Breast epithelium (tissue), 4 donors: ENCODE data around the gene PDIA5. TPM values are rescaled to one million over a fixed set of nuclear protein-coding genes. Genes with fewer than 3 reads are reported as not detected.

Experiments used
- DNase-seq, 2 donors: peaks; one replicate each; pipeline ENCODE4 v3.0.0-alpha.2; 2019; ENCODE audit warnings: low spot score in 2 of 2
- H3K27ac ChIP-seq, 2 donors: fragments of 200-600 bp; sonication (generic) in 1 of 2; one replicate each; pipeline ENCODE4 v1.5.1; 2016 to 2019; ENCODE audit warnings: mild to moderate bottlenecking in 1 of 2
- H3K27me3 ChIP-seq, 2 donors: fragments of 200-600 bp; sonication (generic) in 1 of 2; one replicate each; pipeline versions ENCODE4 v1.5.1 to v1.6.0; 2017 to 2019; ENCODE audit warnings: control low read depth in 1 of 2, mild to moderate bottlenecking in 1 of 2
- H3K36me3 ChIP-seq: fragments of 200-600 bp; one replicate; pipeline ENCODE4 v1.5.1; 2019
- H3K4me1 ChIP-seq, 2 donors: fragments of 200-600 bp; sonication (generic); one replicate each; pipeline ENCODE4 v1.5.1; 2016 to 2019; ENCODE audit warnings: control low read depth in 1 of 2
- H3K4me3 ChIP-seq, 3 donors: fragments of 200-600 bp; sonication (generic); 1 replicate in 2 of 3; 2 replicates in 1 of 3; pipeline ENCODE4 v1.5.1; 2016 to 2019; ENCODE audit warnings: mild to moderate bottlenecking in 3 of 3, moderate library complexity in 2 of 3
- H3K9me3 ChIP-seq, 2 donors: fragments of 200-600 bp; sonication (generic) in 1 of 2; one replicate each; pipeline ENCODE4 v1.5.1; 2016 to 2019; ENCODE audit warnings: control low read depth in 1 of 2
- CTCF ChIP-seq, 3 donors: fragments of 450-650 bp; IDR thresholded peaks; one replicate each; pipeline ENCODE4 v1.5.1; 2016 to 2017; ENCODE audit warnings: antibody characterized with exemption in 3 of 3, mild to moderate bottlenecking in 3 of 3, moderate library complexity in 3 of 3
- POLR2A ChIP-seq: fragments of 450-650 bp; IDR thresholded peaks from one replicate; pipeline ENCODE4 v1.6.1; 2016; ENCODE audit warnings: antibody characterized with exemption, mild to moderate bottlenecking, moderate library complexity
- POLR2AphosphoS5 ChIP-seq, 3 donors: sonication (generic); formaldehyde crosslinking; IDR thresholded peaks; one replicate each; pipeline ENCODE4 v1.6.1; 2017; ENCODE audit warnings: antibody characterized with exemption in 3 of 3
- intact Hi-C: fragments of 100-400 bp; cut with DNase I; formaldehyde crosslinking; loops from one replicate; pipeline ENCODE4 v1.15.1; 2023; ENCODE audit warnings: low total_unique reads
- total RNA-seq, 3 donors: library from RNA; depleted of rRNA; stranded (reverse); fragments of >200 nt; gene quantifications; one replicate each; pipeline ENCODE4 v1.1.0, GENCODE V29; 2016

PDIA5 gene
- total RNA-seq, 3 donors from 2014 or later = 10.7 to 26.5 (median 11.0) TPM

DNA sequence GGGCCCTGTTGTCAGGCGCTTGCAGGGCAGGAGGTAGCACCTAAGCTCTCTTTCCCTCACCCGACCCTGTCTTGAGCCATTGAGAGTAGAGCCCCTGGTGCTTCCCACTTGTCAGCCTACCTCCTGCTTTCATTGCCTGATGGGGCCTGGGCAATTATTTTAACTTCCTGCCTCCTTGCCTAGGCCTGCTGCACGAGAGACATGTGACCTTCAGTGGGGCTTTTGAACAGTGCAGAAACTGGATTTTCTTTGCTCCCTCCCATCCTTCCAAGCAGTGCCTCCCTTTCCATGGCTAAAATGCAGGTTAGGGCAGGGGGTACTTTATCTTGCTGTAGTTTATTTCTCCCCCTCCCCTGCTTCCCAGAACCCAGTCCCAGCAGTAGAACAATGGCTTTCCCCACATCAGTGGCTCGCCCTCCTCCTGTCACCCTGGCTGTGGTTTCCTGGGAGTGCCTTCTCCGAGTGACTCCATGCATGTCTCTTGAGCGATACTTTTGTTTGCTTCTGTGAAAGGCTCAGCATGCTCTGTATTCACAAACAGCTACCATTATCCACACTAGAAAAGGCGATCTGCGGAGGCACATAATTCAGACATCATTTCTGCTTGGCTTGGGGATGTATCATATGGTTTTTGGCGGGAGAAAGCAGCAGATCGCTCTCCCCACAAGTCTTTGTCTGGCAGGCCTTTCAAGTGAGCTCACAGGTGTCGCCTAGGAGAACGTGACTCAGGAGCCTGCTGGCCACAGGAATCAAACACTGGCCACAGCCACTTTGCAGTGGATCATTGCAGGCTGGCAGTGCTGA is 24.1 kb downstream of the PDIA5 start:
- Histone ChIP-seq H3K4me1 (no peaks in the 10 kb centered on the region), H3K36me3 (no peaks in the 10 kb centered on the region), H3K27me3 (no peaks in the 10 kb centered on the region), H3K9me3 (no peaks in the 10 kb centered on the region), H3K4me3 (no peak overlapping the region), H3K27ac (no peak overlapping the region)
- intact Hi-C loops = no loop called here
- no peak for DNase-seq
- no peak for TF ChIP-seq POLR2AphosphoS5 (IDR thresholded peaks at IDR 0.05)

- intact Hi-C loops = no loop called here
Measured at GRCh38 chr3:123092243-123092642, 25.4 kb downstream of the PDIA5 start.

DNA sequence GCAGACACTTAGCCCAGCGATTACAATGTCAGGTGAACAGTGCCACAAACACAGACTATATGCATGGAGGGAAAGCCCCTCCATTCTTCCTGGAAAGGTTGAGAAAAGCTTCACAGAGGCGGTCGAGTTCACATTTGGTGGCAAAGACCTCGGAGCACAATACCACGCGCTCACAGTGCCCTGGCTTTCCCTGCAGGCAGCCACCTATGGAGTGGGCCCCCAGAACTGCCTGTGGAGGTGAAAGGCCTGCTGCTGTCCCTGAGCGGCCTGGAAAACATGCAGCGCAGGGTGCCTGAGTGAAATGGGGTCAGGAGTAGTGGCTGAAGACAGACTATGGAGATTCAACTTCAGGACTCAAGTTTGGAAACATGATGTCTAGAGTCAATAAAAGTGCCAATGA is 26.9 kb downstream of the PDIA5 start:
- no peak overlapping the region for H3K27ac ChIP-seq
- H3K9me3 ChIP-seq = no peaks in the 10 kb centered on the region
- H3K36me3 ChIP-seq = no peaks in the 10 kb centered on the region
- DNase-seq = no peak
- H3K4me1 ChIP-seq = no peaks in the 10 kb centered on the region
- H3K4me3 ChIP-seq = no peak overlapping the region
- intact Hi-C loops = no loop called here
- TF ChIP-seq POLR2AphosphoS5 (IDR thresholded peaks at IDR 0.05) (no peak), POLR2A (no peak), CTCF (IDR thresholded peaks at IDR 0.05) (no peak)
- no peaks in the 10 kb centered on the region for H3K27me3 ChIP-seq

More at GRCh38 chr3:123092243-123092642, 25.4 kb downstream of the PDIA5 start:
- no peaks in the 10 kb centered on the region for H3K27me3 ChIP-seq
- H3K27ac ChIP-seq = no peak overlapping the region
- DNase-seq = no peak
- no peaks in the 10 kb centered on the region for H3K4me1 ChIP-seq
- H3K4me3 ChIP-seq = no peak overlapping the region
- H3K9me3 ChIP-seq = no peaks in the 10 kb centered on the region
- no peak for TF ChIP-seq CTCF (IDR thresholded peaks at IDR 0.05)
- TF ChIP-seq POLR2AphosphoS5 (IDR thresholded peaks at IDR 0.05) = no peak
- TF ChIP-seq POLR2A = no peak
- no peaks in the 10 kb centered on the region for H3K36me3 ChIP-seq

- Histone ChIP-seq H3K4me3 (no peak overlapping the region), H3K4me1 (no peaks in the 10 kb centered on the region), H3K9me3 (no peaks in the 10 kb centered on the region), H3K36me3 (no peaks in the 10 kb centered on the region), H3K27ac (no peak overlapping the region), H3K27me3 (no peaks in the 10 kb centered on the region)
- no peak for DNase-seq
- intact Hi-C loops = no loop called here
- TF ChIP-seq CTCF (IDR thresholded peaks at IDR 0.05) (no peak), POLR2A (no peak), POLR2AphosphoS5 (IDR thresholded peaks at IDR 0.05) (no peak)
Measured at GRCh38 chr3:123094516-123095313, 27.9 kb downstream of the PDIA5 start.

DNA sequence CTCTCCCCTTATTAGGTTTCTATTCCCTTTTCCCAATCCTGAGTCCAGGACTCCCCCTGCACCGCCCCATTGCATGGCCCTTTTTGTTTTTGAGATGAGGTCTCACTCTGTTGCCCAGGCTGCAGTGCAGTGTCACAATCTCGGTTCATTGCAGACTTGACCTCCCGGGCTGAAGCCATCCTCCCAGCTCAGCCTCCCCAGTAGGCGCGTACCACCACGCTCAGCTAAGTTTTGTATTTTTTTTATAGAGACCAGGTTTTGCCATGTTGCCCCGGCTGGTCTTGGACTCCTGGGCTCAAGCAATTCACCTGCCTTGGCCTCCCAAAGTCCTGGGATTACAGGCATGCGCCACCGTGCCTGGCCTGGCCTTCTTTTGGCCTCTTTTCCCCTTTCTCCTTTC is 29.3 kb downstream of the PDIA5 start:
- Histone ChIP-seq H3K9me3 (no peaks in the 10 kb centered on the region), H3K4me3 (no peak overlapping the region), H3K27me3 (no peaks in the 10 kb centered on the region), H3K27ac (no peak overlapping the region), H3K36me3 (no peaks in the 10 kb centered on the region), H3K4me1 (no peaks in the 10 kb centered on the region)
- no peak for DNase-seq
- TF ChIP-seq CTCF (IDR thresholded peaks at IDR 0.05) = no peak
- TF ChIP-seq POLR2AphosphoS5 (IDR thresholded peaks at IDR 0.05) = no peak
- no peak for TF ChIP-seq POLR2A
- intact Hi-C loops = no loop called here
